ENCODE results near the gene GK2.

GK2 gene

GRCh38 chr4:79408063-79408462, at the start of gene GK2:
GK2 (minus strand) TSS chr4:79408228; CDS start chr4:79408200, 28 bp downstream.
- DNase-seq = no peak

GRCh38 chr4:79455216-79455615, 47.2 kb upstream of the GK2 start:
- DNase-seq = no peak

GRCh38 chr4:79454656-79455055, 46.6 kb upstream of the GK2 start:
- DNase-seq = no peak

GRCh38 chr4:79450053-79450452, 42.0 kb upstream of the GK2 start:
- no peak for DNase-seq

- DNase-seq = no peak
Measured at GRCh38 chr4:79446145-79446544, 38.1 kb upstream of the GK2 start.

GRCh38 chr4:79445371-79445781, 37.3 kb upstream of the GK2 start:
- DNase-seq = no peak

GRCh38 chr4:79442422-79442821, 34.4 kb upstream of the GK2 start:
- no peak for DNase-seq

- no peak for DNase-seq
Measured at GRCh38 chr4:79439489-79439888, 31.5 kb upstream of the GK2 start.

GRCh38 chr4:79431839-79432238, 23.8 kb upstream of the GK2 start:
- DNase-seq = no peak

GRCh38 chr4:79429113-79429903, 21.3 kb upstream of the GK2 start:
- DNase-seq = no peak

- DNase-seq = no peak
Measured at GRCh38 chr4:79426989-79427388, 19.0 kb upstream of the GK2 start.

- DNase-seq = no peak
Measured at GRCh38 chr4:79425586-79425985, 17.6 kb upstream of the GK2 start.

- DNase-seq = peak; percentile 3
Measured at GRCh38 chr4:79421483-79421882, 13.5 kb upstream of the GK2 start.

- no peak for DNase-seq
Measured at GRCh38 chr4:79413886-79414285, 5.9 kb upstream of the GK2 start.

GRCh38 chr4:79413032-79413885, 5.2 kb upstream of the GK2 start:
- no peak for DNase-seq

GRCh38 chr4:79404666-79405065, 3.4 kb downstream of the GK2 start:
- DNase-seq = no peak

GRCh38 chr4:79403356-79403755, 4.7 kb downstream of the GK2 start:
- DNase-seq = no peak

GRCh38 chr4:79402332-79402851, 5.6 kb downstream of the GK2 start:
- DNase-seq = no peak

GRCh38 chr4:79399076-79399475, 9.0 kb downstream of the GK2 start:
- DNase-seq = no peak

GRCh38 chr4:79397951-79398350, 10.1 kb downstream of the GK2 start:
- DNase-seq = no peak

- no peak for DNase-seq
Measured at GRCh38 chr4:79396794-79397193, 11.2 kb downstream of the GK2 start.

GRCh38 chr4:79395841-79396240, 12.2 kb downstream of the GK2 start:
- DNase-seq = no peak

GRCh38 chr4:79390890-79391289, 17.1 kb downstream of the GK2 start:
- no peak for DNase-seq

GRCh38 chr4:79385641-79386040, 22.4 kb downstream of the GK2 start:
- DNase-seq = no peak

Data from GDM1 (cell line).